ENCODE measurements around the gene SLC38A8.
A peak's percentile ranks its signal among the peaks of the same experiment; 100 is the strongest.

Gene SLC38A8

GRCh38 chr16:84048270-84048669 is 5.7 kb upstream of the SLC38A8 start:
- H3K27ac ChIP-seq = no peak overlapping the region
- TF ChIP-seq ZFX (IDR thresholded peaks at IDR 0.05; ENCODE audit: borderline replicate concordance) (no peak), CTCF (IDR thresholded peaks at IDR 0.05) (peak; percentile 53)

- H3K27ac ChIP-seq = no peak overlapping the region
- TF ChIP-seq ZFX (IDR thresholded peaks at IDR 0.05; ENCODE audit: borderline replicate concordance) (no peak), CTCF (IDR thresholded peaks at IDR 0.05) (no peak)
Measured at GRCh38 chr16:84047626-84048025, 5.0 kb upstream of the SLC38A8 start.

GRCh38 chr16:84047206-84047605 is 4.6 kb upstream of the SLC38A8 start:
- TF ChIP-seq CTCF (IDR thresholded peaks at IDR 0.05) = no peak
- TF ChIP-seq ZFX (IDR thresholded peaks at IDR 0.05; ENCODE audit: borderline replicate concordance) = no peak
- no peak overlapping the region for H3K27ac ChIP-seq

- TF ChIP-seq ZFX (IDR thresholded peaks at IDR 0.05; ENCODE audit: borderline replicate concordance) = no peak
- TF ChIP-seq CTCF (IDR thresholded peaks at IDR 0.05) = no peak
- no peak overlapping the region for H3K27ac ChIP-seq
Measured at GRCh38 chr16:84045818-84046470, 3.3 kb upstream of the SLC38A8 start.

GRCh38 chr16:84045001-84045817 is 2.6 kb upstream of the SLC38A8 start:
- TF ChIP-seq CTCF (IDR thresholded peaks at IDR 0.05) (no peak), ZFX (IDR thresholded peaks at IDR 0.05; ENCODE audit: borderline replicate concordance) (no peak)
- no peak overlapping the region for H3K27ac ChIP-seq

- H3K27ac ChIP-seq = no peak overlapping the region
- TF ChIP-seq CTCF (IDR thresholded peaks at IDR 0.05) (peak; percentile 47), ZFX (IDR thresholded peaks at IDR 0.05; ENCODE audit: borderline replicate concordance) (no peak)
Measured at GRCh38 chr16:84044118-84044488, 1.5 kb upstream of the SLC38A8 start.

GRCh38 chr16:84043486-84044117 is 1.0 kb upstream of the SLC38A8 start:
- TF ChIP-seq CTCF (IDR thresholded peaks at IDR 0.05) (no peak), ZFX (IDR thresholded peaks at IDR 0.05; ENCODE audit: borderline replicate concordance) (no peak)

More at GRCh38 chr16:84043486-84044117, 1.0 kb upstream of the SLC38A8 start:
- H3K27ac ChIP-seq = no peak overlapping the region
